Measurements from ENCODE around the gene SH3RF3.

Gene SH3RF3

DNA sequence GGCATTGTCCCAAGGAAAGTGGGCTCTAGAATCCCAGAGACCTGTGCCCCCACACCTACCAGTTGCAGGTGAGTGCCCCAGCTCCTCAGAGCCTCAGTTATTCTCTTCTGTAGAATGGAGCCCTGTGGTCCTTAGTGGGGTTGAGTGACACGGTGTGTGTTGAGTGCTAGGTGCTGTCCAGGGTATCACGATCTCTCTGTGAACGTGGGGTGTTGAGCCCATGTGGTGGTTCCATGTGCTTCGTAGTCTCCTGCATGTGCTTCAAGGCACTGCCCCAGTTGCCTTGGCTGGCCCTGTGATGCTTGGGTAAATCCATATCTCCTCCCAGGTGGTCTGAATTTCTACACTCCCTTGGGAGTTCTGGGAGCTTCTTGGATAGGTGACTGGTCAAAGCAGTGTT, 54.9 kb downstream of the SH3RF3 start:
- no peak for DNase-seq (ENCODE audit: low read depth)

DNA sequence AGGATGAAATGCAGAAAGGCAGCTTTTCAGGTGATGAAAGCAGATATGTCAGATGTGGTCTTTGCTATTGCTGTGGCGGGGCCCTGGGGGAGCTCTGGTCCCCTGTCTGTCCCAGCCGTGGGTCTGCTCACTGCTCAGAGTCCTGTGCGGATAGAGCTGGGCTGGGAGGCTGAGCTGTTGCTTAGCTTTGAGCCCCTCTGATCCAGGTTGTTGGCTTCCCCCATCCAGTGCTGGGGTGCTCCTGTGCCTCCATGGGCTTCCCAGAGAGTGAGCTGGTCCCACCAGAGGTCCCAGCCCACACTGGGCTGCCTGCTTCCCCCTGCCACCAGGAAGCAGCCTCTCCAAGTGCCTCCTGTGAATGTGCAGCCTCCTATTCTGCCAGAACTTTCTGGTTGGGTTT, 55.4 kb downstream of the SH3RF3 start:
- DNase-seq (ENCODE audit: low read depth) = no peak

DNA sequence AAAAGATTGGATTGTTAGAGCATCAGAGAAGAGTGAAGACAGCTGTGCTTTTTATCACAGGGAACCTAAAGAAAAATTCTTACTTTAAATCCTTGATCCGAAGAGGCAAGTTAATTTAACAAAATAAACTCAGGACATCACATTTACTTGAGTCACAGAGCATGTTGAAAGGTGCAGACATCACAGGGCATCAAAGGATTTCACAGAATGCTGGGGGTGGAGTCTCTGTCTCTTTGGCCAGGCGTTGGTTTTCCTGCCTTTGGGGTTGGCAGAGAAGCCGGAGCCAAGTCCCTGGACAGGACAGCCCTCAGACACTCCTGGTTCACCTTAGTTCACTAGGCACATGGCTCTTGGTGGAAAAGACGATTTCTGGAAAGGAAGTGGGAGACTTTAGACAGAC, 56.3 kb downstream of the SH3RF3 start:
- no peak for DNase-seq (ENCODE audit: low read depth)

DNA sequence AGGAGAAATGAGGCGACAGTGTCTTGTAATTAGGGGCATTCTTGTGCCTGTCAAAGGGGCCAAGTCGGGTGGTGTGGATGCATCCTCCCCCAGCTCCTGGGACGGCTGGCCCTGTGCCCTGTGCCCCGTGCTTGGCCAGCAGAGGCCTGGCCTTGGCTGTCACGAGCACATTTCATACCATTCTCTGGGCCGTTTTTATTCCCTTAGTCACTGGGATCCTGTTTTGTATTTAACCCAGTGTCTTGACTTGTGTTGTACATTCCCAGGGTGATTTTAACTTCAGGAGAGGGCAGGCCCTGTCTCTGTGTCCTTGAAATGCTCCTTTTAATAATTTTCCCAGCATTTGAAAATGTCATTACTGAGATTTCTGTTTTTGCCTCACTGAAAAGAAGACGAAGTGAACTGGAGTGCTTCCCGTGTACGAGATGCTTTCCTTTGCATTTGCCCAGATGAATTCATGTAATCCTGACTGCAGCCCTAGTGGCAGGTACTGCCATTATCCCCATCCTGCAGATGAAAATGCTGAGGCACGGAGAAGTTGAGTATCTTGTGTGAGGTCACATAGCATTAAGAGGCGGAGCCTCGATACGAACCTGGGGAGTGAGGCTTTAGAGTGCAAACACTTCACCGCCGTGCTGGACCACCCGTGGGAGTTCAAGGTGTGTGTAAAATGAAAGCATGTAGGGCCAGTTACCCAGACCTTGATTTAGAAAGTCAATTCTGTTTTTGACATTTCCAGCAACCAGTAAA, 57.0 kb downstream of the SH3RF3 start:
- DNase-seq (ENCODE audit: low read depth) = no peak

DNA sequence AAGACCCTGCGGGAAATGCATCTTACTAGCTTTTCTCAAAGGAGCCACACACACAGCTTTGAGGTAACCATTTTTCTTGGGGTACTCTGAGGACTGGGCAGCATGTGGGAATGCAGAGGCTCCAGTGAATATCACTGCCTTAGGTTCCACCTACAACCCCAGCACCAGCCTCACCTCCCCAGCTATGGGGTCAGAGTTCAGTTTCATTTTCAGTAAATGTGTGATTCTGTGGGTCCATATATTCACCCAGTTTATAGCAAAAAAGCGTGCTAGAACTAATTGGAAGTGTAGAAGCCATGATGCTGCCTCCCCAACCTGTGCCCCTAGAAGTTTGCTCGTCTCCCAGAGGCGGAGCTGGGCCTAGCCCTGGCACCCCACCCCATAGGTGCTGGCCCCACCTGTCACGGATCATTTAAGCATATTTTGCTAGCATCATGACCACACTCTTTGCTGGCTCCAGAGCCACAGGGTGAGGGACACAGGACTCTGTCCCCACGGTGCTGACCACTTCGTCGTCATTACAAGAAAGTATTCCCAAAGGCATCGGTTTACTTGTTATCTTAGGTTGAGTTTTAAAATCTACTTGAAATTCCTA, 57.7 kb downstream of the SH3RF3 start:
- no peak for DNase-seq (ENCODE audit: low read depth)

DNA sequence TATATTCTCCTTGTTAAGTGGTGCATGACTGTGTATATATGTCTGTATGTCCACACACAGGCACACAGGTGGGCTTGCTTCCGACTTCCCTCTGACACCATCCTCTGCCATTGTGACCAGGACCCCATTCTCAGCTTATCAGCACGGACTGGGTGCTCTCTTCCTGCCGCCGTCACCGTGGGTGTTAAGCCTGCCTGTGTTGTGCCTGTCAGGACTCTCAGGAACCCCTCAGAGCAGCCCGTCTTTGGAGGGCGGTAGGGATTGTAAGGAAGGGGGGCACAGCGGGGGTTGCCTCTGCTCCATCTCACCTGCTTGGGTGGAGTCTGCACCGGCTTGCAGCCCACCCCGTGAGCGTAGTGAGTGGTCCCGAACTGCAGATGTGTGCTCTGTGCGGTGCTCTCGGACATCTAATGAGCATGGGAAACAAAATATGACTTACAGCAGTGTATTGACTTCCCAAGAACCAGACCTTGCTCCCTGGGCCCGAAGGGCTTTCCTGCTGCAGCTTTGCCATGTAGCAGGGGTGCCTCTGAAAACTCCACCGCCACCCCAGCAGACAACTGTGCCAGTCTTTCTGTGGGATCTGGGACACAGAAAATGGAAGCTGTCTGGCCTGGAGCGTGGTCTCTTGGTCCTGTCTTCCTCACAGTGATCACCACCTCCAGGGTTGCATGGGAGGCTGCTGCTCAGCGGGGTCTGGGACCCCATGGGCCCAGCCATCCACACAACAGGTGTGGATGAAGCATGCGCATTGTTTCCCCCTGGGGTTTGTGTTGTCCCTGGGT, 58.9 kb downstream of the SH3RF3 start:
- DNase-seq (ENCODE audit: low read depth) = no peak

DNA sequence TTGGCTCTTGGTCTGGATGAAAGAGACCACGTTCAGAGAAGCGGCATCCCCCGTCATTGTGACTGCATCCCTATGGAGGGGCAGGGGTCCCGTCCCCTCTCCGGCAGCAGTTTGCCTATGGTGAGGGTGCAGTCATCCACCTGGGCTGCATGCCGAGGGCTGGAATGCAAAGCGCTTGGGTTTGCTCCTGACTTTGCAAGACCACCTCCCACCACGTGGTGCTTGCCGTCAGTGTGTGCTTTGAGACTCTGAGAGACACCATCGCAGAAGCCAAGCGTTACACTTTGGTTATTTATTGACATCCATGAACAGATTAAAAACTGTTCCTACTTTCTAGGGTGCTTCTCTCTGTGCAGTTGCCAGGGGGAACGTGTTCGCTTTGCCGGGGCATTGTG, 59.5 kb downstream of the SH3RF3 start:
- no peak for DNase-seq (ENCODE audit: low read depth)

DNA sequence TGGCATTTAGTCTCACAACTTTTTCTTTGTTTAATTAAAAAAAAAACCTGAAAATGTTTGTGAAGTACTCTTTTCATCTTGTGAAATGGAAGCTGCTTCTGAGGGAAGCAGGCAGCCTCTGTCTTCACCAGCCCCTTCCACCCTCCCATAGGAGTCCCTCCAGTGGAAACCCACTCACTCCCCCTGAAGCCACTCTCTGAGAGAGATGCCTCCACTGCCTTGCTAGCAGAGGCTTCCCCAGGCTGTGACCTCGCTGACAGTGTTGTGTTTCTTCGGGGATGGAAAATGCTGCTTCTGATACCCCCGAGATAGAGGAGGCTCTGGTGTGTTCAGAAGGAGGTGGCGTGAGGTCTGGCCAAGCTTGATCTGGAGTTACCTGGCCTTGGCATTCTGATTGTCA, 59.9 kb downstream of the SH3RF3 start:
- DNase-seq (ENCODE audit: low read depth) = no peak

DNA sequence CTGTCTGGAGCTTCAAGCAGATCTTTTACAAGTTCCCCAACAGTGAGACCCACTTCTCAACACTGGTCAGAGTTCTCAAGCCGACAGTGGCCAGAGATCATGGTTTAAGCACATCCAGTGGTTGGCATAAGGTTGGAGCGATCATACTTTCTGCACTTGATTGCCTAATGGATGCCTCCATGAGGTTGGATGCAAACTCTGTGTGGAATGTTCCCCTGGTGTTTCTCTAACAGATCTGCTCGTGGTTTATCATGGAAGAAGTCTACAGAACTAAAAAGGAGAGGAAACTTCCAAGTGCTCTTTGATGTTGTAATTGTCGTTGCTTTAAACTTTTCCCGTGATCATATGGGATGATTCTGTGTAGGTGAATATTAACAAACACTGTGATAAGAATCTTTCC, 60.7 kb downstream of the SH3RF3 start:
- no peak for DNase-seq (ENCODE audit: low read depth)

DNA sequence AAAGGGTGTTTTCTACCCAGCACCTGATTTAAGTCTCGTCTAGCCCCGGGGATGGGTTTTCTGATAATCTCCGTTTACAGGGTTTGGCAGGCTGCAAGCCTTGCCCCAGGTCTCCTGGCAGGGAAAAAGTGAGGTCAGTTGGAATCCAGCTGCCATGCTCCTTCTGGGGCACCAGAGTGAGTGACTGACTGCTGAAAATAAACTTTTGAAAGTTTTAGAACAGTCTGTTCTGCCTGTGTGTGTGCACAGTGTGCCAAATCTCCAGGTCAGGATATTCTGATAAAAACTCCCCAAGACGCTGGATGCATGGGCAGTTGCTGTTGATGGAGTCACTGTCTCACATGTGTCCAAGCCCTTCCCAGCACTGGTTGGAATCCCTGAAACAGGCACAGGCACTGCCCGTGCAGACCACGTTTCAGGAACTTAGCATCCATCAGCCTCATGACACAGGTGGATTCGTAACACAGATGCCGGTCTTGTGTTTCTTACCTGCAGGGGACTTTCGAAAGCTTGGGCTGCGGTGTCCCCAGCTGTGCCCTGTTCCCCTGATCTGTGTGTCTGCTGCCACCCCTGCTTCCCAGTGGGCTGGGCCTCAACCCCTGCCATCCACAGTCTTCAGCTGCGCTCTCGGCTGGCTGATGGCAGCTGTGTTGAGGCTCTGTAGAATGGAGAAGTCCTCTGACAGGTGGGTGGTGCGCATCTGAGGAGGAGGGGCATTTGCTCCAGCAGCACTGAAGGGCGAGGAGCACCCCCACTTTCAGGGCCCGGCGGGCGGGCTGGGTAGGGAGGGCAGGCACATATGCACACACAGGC, 65.0 kb downstream of the SH3RF3 start:
- no peak for DNase-seq (ENCODE audit: low read depth)

DNA sequence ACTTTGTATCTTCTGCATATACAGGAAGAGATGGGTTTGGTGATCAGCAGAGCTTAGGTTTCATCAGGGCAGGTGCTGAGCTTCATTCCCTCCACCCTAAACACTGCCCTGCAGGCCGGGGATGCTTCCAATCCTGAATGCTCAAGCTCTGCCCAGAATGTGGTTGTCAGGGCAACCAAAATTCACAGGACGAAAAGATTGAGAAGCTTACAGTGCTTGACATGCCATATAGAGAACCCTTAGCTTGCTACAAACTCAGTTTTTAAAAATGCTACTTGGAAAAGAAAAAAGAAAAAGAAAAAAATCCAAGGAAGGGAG, 65.6 kb downstream of the SH3RF3 start:
- DNase-seq (ENCODE audit: low read depth) = no peak

DNA sequence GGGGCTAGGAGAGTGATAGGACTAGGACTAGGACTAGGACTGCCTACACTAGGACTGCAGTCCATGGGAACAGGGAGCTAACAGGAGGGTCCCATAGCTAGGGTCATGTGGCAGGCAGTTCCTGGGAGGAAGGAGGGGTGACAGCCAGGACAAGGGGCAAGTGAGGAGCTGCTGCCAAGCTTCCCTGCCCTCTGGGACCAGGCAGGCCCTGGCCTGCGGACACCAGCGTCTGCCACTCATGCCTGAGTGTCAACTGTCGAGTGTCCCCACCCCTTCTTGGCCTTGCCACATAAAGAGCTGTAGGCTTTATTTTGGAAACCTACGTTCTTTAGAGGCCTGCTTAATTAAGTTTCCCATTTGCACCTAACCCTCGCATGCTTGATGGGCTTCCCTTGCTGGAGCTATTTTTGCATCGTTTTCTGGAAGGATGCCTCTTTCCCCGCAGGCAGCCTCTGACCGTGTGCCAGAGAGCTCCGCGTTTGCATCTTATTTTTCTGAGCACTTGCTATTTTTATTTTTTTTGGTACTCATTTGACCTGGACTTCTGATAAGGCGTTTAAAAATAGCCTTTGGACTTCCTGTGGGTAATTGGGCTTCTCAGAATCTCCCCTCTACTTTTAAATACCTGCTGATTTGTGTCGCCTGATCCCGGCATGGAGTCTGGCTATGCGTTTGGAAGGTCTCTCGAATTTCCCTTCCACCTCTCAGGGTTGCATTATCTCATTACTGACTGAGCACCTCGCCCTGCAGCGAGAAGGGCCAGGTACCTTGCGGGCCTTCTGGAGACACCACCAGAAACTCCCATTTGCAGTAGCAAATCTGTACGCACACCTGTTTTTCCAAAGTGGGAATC, 66.4 kb downstream of the SH3RF3 start:
- no peak for DNase-seq (ENCODE audit: low read depth)

DNA sequence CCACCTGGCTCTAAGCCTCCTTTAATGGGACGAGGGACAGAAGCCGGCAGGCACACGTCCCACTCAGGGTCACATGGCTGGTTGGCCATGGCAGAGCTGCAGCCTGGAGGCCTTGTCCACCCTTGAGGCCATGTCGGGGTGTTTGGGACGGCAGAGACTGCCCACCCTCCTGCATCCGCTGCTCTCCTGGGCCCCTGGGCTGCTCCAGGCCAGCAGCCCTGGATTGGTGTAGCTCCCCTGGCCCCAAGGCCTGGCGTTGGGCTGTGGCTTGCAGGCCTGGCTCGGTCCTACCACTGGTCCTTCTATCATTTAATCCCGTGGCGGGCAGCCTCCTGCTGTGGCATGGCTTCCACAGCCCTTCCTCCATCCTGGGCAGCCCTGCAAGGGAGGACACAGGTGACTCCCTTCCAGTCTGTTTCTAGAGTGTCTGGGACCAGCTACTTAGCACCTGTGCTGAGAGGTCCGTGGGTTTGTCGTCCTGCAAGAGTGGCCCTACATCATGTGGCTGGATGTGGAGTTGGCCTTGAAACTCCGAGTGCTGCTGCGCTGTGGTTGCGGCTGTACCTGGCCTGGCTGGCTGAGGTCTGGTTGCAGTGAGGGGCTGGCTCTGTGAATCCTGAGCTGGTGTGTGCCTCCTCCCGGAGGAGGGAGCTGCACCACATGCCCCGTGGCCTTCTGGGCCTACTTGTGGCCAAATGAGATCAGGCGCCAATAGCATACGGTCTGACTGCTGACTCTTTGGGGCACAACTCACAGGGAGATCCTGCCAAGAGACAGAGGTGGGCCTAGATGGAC, 67.3 kb downstream of the SH3RF3 start:
- DNase-seq (ENCODE audit: low read depth) = no peak

DNA sequence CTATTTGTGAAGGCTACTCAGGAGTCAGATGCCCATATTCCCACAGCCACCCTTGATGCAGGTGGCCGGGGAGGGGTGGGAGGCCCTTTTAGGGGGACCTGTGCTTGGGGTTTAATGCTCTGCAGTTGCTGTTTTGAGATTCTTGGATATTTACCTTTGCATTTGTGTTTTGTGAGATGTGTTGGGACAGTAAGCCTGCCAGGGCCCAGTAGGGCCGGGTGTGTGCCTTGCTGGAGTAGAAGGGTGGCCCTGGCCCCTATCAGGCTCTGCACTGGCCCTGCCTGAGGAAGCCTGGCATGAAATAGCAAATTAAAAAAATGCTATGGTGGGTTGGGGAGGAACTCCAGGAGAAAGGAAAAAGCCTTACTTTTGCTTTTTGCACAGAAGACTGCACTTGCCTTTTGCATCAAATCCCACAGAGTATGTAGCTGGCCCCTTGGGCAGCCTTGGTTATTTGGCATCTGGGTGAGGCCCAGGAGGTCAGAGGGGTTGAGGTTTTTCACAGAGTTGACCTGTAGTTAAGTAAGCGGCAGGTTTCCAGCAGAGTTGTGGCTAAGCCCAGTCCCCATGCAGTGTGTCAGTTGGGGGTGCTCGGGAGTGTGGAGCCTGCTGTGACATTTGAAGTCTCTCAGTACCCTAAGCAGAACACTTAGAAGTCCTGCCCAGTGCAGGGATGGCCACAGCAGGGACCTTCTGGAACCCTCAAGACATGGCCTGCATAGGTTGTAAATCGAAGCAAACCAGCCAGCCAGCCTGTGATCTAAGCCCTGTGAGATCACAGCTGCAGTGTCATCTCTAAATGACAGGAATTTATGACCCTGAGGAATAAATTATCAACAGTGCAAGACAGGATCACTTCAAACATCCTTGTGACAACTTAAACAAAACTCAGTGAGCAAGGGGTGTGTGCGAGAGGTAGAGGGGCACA, 68.8 kb downstream of the SH3RF3 start:
- DNase-seq (ENCODE audit: low read depth) = no peak

DNA sequence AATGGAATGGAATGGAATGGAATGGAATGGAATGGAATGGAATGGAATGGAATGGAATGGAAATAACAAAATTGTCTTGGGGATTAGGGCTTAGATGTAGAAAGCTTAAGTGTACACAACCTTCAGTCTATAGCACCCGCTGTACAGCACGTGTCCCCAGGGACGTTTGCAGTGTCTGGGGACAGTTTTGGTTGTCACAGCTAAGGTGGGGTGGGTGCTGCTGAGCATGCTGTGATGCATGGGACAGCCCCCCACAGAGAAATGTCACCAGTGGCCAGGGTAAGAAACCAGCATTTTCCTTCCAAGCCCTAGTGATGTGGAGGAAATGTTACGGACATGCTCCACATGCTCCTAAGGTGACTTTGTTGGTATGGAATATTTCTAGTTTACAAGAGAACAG, 70.8 kb downstream of the SH3RF3 start:
- DNase-seq (ENCODE audit: low read depth) = no peak

DNA sequence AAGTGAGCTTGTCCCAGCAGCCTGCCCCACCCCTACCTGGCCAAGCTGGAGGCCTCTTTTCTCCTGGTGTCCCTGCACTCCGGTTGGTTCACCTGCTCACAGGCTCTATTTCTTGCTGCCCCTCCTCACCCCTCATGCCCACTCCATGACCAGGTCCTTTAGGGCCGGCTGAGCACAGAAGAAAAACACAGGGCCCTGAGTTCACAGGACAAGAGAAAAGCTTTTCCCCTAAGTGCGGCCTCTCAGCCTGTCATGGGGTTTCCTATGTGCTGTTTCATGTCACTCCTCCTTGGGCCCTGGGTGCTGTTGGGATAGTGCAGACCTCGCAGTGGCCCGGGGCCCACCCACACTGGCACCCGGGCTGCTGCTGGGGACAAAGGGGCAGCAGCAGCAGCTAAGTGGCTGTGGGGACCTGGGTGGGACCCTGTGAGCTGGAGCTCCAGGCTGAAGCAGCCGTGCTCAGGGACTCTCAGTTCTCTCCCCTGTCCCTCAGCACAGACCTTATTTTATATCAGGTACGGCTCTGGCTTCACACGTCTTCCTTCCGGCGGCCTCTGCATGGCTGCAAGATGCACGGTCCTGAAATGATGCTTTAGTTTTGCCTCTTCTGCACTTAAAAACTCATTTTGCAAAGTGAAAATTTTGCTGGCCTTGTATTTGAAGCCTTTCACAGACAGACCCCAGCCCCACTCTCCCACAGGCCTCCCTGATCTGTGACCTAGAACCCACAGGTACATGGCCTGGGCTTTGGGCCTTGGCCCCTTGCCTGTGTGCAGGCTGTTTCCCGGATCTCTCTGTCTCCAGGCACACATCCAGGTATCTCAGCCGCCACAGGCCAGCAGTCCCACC, 71.8 kb downstream of the SH3RF3 start:
- DNase-seq (ENCODE audit: low read depth) = no peak

DNA sequence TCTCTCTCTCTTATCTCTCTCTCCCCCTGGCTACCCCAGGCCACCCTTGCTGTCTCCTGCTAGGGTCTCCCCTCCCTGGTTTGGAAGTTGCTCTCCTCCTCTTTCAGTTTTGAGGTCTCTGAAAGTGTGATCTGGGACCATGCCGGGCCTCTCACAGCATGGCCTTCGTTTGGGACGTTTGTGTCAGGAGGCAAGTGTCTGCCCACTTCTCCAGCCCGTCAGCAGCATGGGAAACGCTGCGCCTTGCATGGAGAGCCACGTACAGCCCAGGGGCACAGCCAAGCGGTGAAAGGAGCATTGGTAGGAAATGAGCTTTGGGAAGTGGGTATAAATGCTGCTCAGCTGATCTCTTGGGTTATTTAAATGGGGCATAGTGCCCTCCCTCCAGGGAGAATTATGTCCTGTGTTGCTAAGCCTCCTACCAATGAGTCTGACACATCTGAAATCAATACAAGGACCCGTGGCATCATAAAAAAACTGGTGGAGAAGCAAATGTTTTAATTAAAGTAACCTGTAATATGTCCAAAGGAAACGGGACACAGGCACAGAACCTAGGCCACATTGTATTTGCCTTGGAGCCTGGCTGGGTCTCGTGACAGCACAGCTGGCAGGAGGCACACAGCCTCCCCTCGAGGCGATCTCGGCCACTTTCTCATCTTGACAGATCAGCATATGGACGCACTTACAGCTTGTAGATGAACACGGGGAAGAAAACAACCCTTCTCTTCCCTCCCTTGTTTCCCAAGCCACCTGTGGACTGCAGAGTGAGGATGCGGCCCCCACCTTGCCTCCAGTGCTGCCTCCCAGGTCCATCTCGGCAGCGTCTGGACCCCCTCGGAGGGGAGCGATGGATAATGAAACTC, 72.7 kb downstream of the SH3RF3 start:
- no peak for DNase-seq (ENCODE audit: low read depth)

DNA sequence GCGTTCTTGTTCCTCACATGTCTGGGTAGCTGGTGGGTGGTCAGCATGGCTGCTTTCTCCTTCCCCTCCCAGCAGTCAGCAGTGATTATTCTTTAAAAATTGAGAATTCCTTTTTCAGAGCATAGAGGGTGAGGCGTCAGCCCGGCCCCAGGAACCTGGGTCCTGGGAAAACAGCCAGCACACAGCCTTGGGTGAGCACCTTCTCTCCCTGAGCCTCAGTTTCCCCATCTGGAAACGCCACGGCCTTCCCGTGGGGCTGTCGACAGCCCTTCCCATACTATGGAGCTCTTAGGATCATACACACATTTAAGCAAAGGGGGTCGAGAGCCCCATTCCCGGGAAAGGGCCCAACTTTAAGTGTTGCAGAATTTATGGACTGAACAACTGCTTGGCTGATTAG, 73.5 kb downstream of the SH3RF3 start:
- no peak for DNase-seq (ENCODE audit: low read depth)

All from activated T-helper 1 cell treated with Interleukin-2 at 50 U/mL for 16 hours (primary cell).